HepG2 (cell line): ENCODE data around the gene CHRD. TPM values are rescaled to one million over a fixed set of nuclear protein-coding genes. Genes with fewer than 3 reads are reported as not detected.

Experiments
- AGO2 ChIP-seq: fragments of 200-400 bp; formaldehyde crosslinking; optimal IDR thresholded peaks from 2 replicates; pipeline ENCODE3; 2017; ENCODE audit warnings: mild to moderate bottlenecking, low read depth, low read length, moderate library complexity
- ATF7 ChIP-seq, 2 experiments: fragments of 450-650 bp in 1 of 2; sonication (generic) in 1 of 2; formaldehyde crosslinking in 1 of 2; IDR thresholded peaks; 2 replicates each; pipeline versions ENCODE4 v1.4.0 to v1.6.1; 2016 to 2020; ENCODE audit warnings: antibody characterized with exemption in 1 of 2, mild to moderate bottlenecking in 1 of 2, missing genetic modification reagents in 1 of 2
- HES4 ChIP-seq: sonication (generic); formaldehyde crosslinking; IDR thresholded peaks from 2 replicates; pipeline ENCODE4 v1.9.0; 2021; ENCODE audit warnings: mild to moderate bottlenecking, missing genetic modification reagents, borderline replicate concordance
- KDM5B ChIP-seq: sonication (generic); formaldehyde crosslinking; IDR thresholded peaks from 2 replicates; pipeline ENCODE4 v1.4.0; 2020; ENCODE audit warnings: missing genetic modification reagents, mild to moderate bottlenecking, borderline replicate concordance
- MTERF4 ChIP-seq: sonication (generic); formaldehyde crosslinking; IDR thresholded peaks from 2 replicates; pipeline ENCODE4 v1.8.0; 2023; ENCODE audit warnings: mild to moderate bottlenecking, missing genetic modification reagents
- MXD3 ChIP-seq: IDR thresholded peaks from 2 replicates; pipeline ENCODE4 v1.6.1; 2016; ENCODE audit warnings: mild to moderate bottlenecking, missing biosample characterization, missing genetic modification reagents
- MYPOP ChIP-seq: sonication (generic); formaldehyde crosslinking; IDR thresholded peaks from 2 replicates; pipeline ENCODE4 v1.8.1; 2023; ENCODE audit warnings: mild to moderate bottlenecking, moderate library complexity, missing genetic modification reagents
- ONECUT2 ChIP-seq: sonication (generic); formaldehyde crosslinking; IDR thresholded peaks from 2 replicates; pipeline ENCODE4 v1.4.0; 2020; ENCODE audit warnings: missing genetic modification reagents
- TBX2 ChIP-seq: sonication (generic); formaldehyde crosslinking; IDR thresholded peaks from 2 replicates; pipeline ENCODE4 v1.5.0; 2020; ENCODE audit warnings: missing genetic modification reagents, mild to moderate bottlenecking, borderline replicate concordance
- ZBTB40 ChIP-seq, 2 experiments: fragments of 450-650 bp in 1 of 2; sonication (generic) in 1 of 2; formaldehyde crosslinking in 1 of 2; IDR thresholded peaks; 2 replicates each; pipeline versions ENCODE4 v1.6.1 to v1.8.0; 2016 to 2022; ENCODE audit warnings: antibody characterized with exemption in 1 of 2, mild to moderate bottlenecking in 1 of 2, missing genetic modification reagents in 1 of 2
- ZNF740 ChIP-seq: sonication (generic); formaldehyde crosslinking; IDR thresholded peaks from 2 replicates; pipeline ENCODE4 v1.4.0; 2020; ENCODE audit warnings: missing genetic modification reagents
- ZNF891 ChIP-seq: sonication (generic); formaldehyde crosslinking; IDR thresholded peaks from 2 replicates; pipeline ENCODE4 v1.5.0; 2020; ENCODE audit warnings: mild to moderate bottlenecking, missing genetic modification reagents
- polyA plus RNA-seq, 8 experiments: library from polyadenylated mRNA; depleted of rRNA in 3 of 8; stranded (reverse) in 7 of 8; unstranded in 1 of 8; fragments of >200 nt; fragmentation: Illumina TruSeq in 4 of 8; extraction: Trizol in 4 of 8; gene quantifications; 2 replicates each; pipeline versions ENCODE4 v1.2.1 to v1.2.3, GENCODE V29; 2011 to 2016; ENCODE audit warnings: low read depth in 4 of 8, missing spikeins in 1 of 8, mixed read lengths in 1 of 8; ENCODE audit not compliant: insufficient read depth in 1 of 8
- total RNA-seq, 5 experiments: library from RNA; depleted of rRNA; stranded (reverse); fragments of >200 nt; fragmentation: Illumina TruSeq; extraction: Trizol; gene quantifications; 2 replicates each; pipeline ENCODE4 v1.2.3, GENCODE V29; 2016; ENCODE audit warnings: low read depth in 1 of 5

The CHRD gene
- total and polyA plus RNA-seq, 2 of the 13 experiments (the other 11 are each of a cell fraction or from before 2014, with no cell fraction given): 22.2 to 35.2 TPM

GRCh38 chr3:184360929-184361531 is 18.8 kb upstream of the CHRD start (continued):
- TF ChIP-seq ZBTB40 (IDR thresholded peaks at IDR 0.05) (no peak), ZBTB40 (CRISPR knock-in tag; IDR thresholded peaks at IDR 0.05) (peak; percentile 45; the same call in 1 of the 2 replicates), KDM5B (CRISPR knock-in tag) (peak; percentile 53; the same call in 1 of the 2 replicates), AGO2 (no peak), HES4 (CRISPR knock-in tag) (peak; percentile 84; the same call in 1 of the 2 replicates), ATF7 (IDR thresholded peaks at IDR 0.05) (no peak), ATF7 (CRISPR knock-in tag; IDR thresholded peaks at IDR 0.05) (no peak), MTERF4 (peak; percentile 55; the same call in 1 of the 2 replicates), TBX2 (peak; percentile 35; the same call in 1 of the 2 replicates), MXD3 (CRISPR knock-in tag) (no peak), MYPOP (peak; percentile 59; the same call in 1 of the 2 replicates), ONECUT2 (CRISPR knock-in tag) (no peak), ZNF740 (no peak), ZNF891 (CRISPR knock-in tag) (peak; percentile 52; the same call in 1 of the 2 replicates)
